HG02981 (cell line): Measurements from ENCODE around the gene TM7SF2.
"Not testable (repeated sequence)": the region's sequence is repeated elsewhere in the genome, so short reads cannot be mapped to it uniquely, and the experiment has no call there.

Experiments
- ATAC-seq: cut with Tn5 transposase; IDR thresholded peaks from one replicate; pipeline ENCODE4 v1.9.1; 2021; ENCODE audit warnings: mild to moderate bottlenecking, moderate library complexity; ENCODE audit not compliant: unreplicated experiment

The TM7SF2 gene

GRCh38 chr11:65113839-65114238, 2.2 kb downstream of the TM7SF2 start:
- ATAC-seq = no peak

- ATAC-seq = no peak
Measured at GRCh38 chr11:65114538-65115171, 3.0 kb downstream of the TM7SF2 start.

GRCh38 chr11:65115361-65116082, 3.9 kb downstream of the TM7SF2 start:
- no peak for ATAC-seq

GRCh38 chr11:65116370-65117205, 4.9 kb downstream of the TM7SF2 start:
- no peak for ATAC-seq

GRCh38 chr11:65117206-65118096, 5.8 kb downstream of the TM7SF2 start, which contains the start of gene ZNHIT2:
ZNHIT2 (minus strand) TSS chr11:65117701; CDS start chr11:65117653, 48 bp downstream.
- ATAC-seq = peak; percentile 59

GRCh38 chr11:65118097-65118837, 6.6 kb downstream of the TM7SF2 start:
- ATAC-seq = no peak

- ATAC-seq = not testable (repeated sequence)
Measured at GRCh38 chr11:65118891-65119669, 7.4 kb downstream of the TM7SF2 start.

- no peak for ATAC-seq
Measured at GRCh38 chr11:65119670-65119995, 8.0 kb downstream of the TM7SF2 start.

GRCh38 chr11:65120831-65121230, 9.2 kb downstream of the TM7SF2 start:
- no peak for ATAC-seq

- ATAC-seq = no peak
Measured at GRCh38 chr11:65121447-65121864, 9.8 kb downstream of the TM7SF2 start.

GRCh38 chr11:65121865-65122696, 10.4 kb downstream of the TM7SF2 start, which contains the start of the genes FAU and MRPL49:
FAU (minus strand) TSS chr11:65122134; CDS start chr11:65121813, 321 bp downstream.
MRPL49 (plus strand) TSS chr11:65122321; CDS start chr11:65122347, 26 bp downstream.
- peak; percentile 59 for ATAC-seq

- ATAC-seq = no peak
Measured at GRCh38 chr11:65124480-65125196, 13.0 kb downstream of the TM7SF2 start.

GRCh38 chr11:65125197-65126056, 13.8 kb downstream of the TM7SF2 start:
- no peak for ATAC-seq

- ATAC-seq = no peak
Measured at GRCh38 chr11:65126624-65127274, 15.1 kb downstream of the TM7SF2 start.

GRCh38 chr11:65127473-65128181, 16.0 kb downstream of the TM7SF2 start:
- no peak for ATAC-seq
